HFFc6 (cell line): ENCODE results near the gene MGAT5. TPM values are rescaled to one million over a fixed set of nuclear protein-coding genes. Genes with fewer than 3 reads are reported as not detected.
A peak's percentile ranks its signal among the peaks of the same experiment; 100 is the strongest.

Experiments
- DNase-seq: peaks from one replicate; pipeline ENCODE4 v3.0.0-alpha.2; 2018
- H3K27ac Mint-ChIP-seq: 2 replicates; pipeline ENCODE4 v1.8.0; 2020; ENCODE audit warnings: mild to moderate bottlenecking, mixed read lengths
- H3K27me3 Mint-ChIP-seq: 2 replicates; pipeline ENCODE4 v1.8.0; 2021; ENCODE audit warnings: mild to moderate bottlenecking, moderate library complexity, mixed read lengths; ENCODE audit not compliant: insufficient read depth
- H3K36me3 Mint-ChIP-seq: 2 replicates; pipeline ENCODE4 v1.8.0; 2021; ENCODE audit warnings: low read depth, mixed read lengths
- H3K4me1 Mint-ChIP-seq: 2 replicates; pipeline ENCODE4 v1.8.0; 2020; ENCODE audit warnings: low read depth, mixed read lengths
- H3K4me3 Mint-ChIP-seq: 2 replicates; pipeline ENCODE4 v1.8.0; 2020; ENCODE audit warnings: mild to moderate bottlenecking, moderate library complexity, mixed read lengths
- H3K9me3 Mint-ChIP-seq: 2 replicates; pipeline ENCODE4 v1.8.0; 2020; ENCODE audit warnings: mild to moderate bottlenecking, mixed read lengths
- CTCF ChIP-seq: fragments of 200-600 bp; sonication (generic); IDR thresholded peaks from 2 replicates; pipeline ENCODE4 v1.5.0; 2021; ENCODE audit warnings: antibody characterized with exemption, mild to moderate bottlenecking
- total RNA-seq, 6 experiments: library from RNA; stranded (reverse); fragmentation: NEBNext Ultra II Directional; extraction: Animal tissue kit (Norgen Biotek cat#: 25700); gene quantifications; 2 replicates in 1 of 6; 3 replicates in 5 of 6; pipeline ENCODE4 v1.2.3, GENCODE V29; 2021

Gene MGAT5
- total RNA-seq, 6 experiments from 2014 or later: 104 to 129 (median 113) TPM

DNA sequence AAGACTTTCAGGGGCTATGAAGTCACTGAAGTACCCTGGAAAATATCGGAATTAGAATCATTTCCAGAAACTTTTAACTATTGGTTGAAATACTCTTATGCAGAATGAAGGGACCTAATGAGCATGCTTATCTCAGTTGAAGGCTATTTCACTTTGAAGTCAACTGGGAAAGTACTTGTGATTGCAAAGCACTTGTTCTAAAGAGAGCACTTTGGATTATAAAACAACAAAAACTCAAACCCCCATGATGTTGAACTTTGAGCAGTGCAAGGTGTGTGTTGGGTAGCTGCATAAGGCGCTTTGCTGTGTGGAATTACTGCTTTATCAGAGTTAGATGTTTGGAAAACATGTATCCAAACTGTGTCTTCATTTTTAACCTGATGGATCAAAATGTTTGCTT is 12.0 kb upstream of the MGAT5 start:
- no peak overlapping the region for H3K4me3 Mint-ChIP-seq
- no peak for DNase-seq
- no peak for TF ChIP-seq CTCF
- no peaks in the 10 kb centered on the region for H3K36me3 Mint-ChIP-seq
- H3K27ac Mint-ChIP-seq: no peak overlapping the region
- H3K4me1 Mint-ChIP-seq: peaks cover 51% of the 10 kb centered on the region
- no peaks in the 10 kb centered on the region for H3K9me3 Mint-ChIP-seq
- H3K27me3 Mint-ChIP-seq: no peaks in the 10 kb centered on the region; the same call in 1 of the 2 replicates

GRCh38 chr2:134243244-134243643 is 10.6 kb upstream of the MGAT5 start:
- H3K27me3 Mint-ChIP-seq: no peaks in the 10 kb centered on the region; the same call in 1 of the 2 replicates
- no peaks in the 10 kb centered on the region for H3K36me3 Mint-ChIP-seq
- no peaks in the 10 kb centered on the region for H3K9me3 Mint-ChIP-seq
- no peak for TF ChIP-seq CTCF
- H3K4me3 Mint-ChIP-seq: no peak overlapping the region
- no peak for DNase-seq
- no peak overlapping the region for H3K27ac Mint-ChIP-seq
- H3K4me1 Mint-ChIP-seq: peaks cover 47% of the 10 kb centered on the region

DNA sequence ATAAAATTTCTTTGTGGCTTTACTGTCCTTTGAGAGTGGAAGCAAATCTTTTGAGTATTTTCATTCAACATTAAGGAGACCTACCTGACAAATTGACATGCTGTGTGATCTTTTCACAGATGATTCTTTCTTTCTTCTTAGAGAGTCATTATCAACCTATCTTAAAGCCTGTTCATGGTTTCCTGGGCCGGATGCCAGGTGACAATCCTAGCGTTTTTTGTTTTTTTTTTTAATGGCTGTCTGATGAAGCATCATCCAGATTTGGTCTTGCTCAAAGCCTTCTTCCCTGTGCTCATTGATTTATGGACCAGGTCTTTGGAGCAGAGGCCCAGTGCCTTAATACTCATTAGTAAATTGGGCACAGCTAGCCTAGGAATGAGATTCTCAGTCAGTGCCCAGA is 9.8 kb upstream of the MGAT5 start:
- H3K27ac Mint-ChIP-seq: peak overlapping the region; percentile 65
- H3K9me3 Mint-ChIP-seq: no peaks in the 10 kb centered on the region
- peak; percentile 20 for DNase-seq

GRCh38 chr2:134244587-134244986 is 9.3 kb upstream of the MGAT5 start:
- no peak overlapping the region for H3K4me3 Mint-ChIP-seq
- H3K27ac Mint-ChIP-seq: peak overlapping the region; percentile 65; the same call in 1 of the 2 replicates
- no peak for TF ChIP-seq CTCF
- H3K4me1 Mint-ChIP-seq: peaks cover 46% of the 10 kb centered on the region
- no peak for DNase-seq
- no peaks in the 10 kb centered on the region for H3K9me3 Mint-ChIP-seq
- H3K27me3 Mint-ChIP-seq: no peaks in the 10 kb centered on the region; the same call in 1 of the 2 replicates
- no peaks in the 10 kb centered on the region for H3K36me3 Mint-ChIP-seq

More for the DNA sequence above, 9.8 kb upstream of the MGAT5 start:
- H3K36me3 Mint-ChIP-seq: no peaks in the 10 kb centered on the region
- TF ChIP-seq CTCF: no peak
- peaks cover 47% of the 10 kb centered on the region for H3K4me1 Mint-ChIP-seq
- H3K27me3 Mint-ChIP-seq: no peaks in the 10 kb centered on the region; the same call in 1 of the 2 replicates
- H3K4me3 Mint-ChIP-seq: no peak overlapping the region

DNA sequence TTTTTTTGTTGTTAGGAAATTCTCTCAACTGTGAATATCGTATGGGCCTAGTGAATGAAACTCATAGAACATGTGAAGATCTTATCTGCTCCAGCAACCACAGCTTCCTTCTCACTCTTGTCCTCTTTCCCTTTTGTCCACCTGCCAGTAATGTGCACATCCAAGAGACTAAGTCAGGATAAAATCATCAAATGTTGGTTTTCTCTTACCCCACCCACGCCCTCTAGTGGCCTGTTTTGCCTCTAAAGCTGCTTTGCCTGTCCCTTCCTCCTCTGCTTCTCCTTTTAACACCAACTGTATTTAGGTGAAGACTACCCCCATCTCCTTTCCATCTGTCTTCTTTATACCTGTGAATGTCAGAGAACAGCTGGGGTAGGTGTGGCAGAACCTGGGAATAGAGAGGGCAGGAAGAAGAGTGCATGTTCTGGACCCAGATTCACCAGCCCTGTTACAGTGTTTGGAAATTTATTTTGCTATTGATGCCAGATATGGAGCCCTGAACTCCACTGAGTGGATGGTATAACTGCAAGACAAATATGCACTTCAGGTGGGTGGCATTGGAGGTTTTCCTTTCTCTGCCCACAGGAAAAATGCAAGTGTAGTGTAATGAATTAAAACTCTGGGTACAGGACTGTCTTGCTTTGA is 8.4 kb upstream of the MGAT5 start:
- DNase-seq: peak; percentile 57
- Mint-ChIP-seq H3K36me3 (no peaks in the 10 kb centered on the region), H3K4me1 (peaks cover 50% of the 10 kb centered on the region), H3K27ac (no peak overlapping the region), H3K27me3 (no peaks in the 10 kb centered on the region; the same call in 1 of the 2 replicates), H3K9me3 (no peaks in the 10 kb centered on the region), H3K4me3 (no peak overlapping the region)
- peak; percentile 92 for TF ChIP-seq CTCF
